ENCODE data around the gene SLC6A19. TPM values are rescaled to one million over a fixed set of nuclear protein-coding genes. Genes with fewer than 3 reads are reported as not detected.
A peak's percentile ranks its signal among the peaks of the same experiment; 100 is the strongest.

Gene SLC6A19
- total and polyA plus RNA-seq, 2 of the 13 experiments (the other 11 are each of a cell fraction or from before 2014, with no cell fraction given): 0.02 TPM; not detected in 1

DNA sequence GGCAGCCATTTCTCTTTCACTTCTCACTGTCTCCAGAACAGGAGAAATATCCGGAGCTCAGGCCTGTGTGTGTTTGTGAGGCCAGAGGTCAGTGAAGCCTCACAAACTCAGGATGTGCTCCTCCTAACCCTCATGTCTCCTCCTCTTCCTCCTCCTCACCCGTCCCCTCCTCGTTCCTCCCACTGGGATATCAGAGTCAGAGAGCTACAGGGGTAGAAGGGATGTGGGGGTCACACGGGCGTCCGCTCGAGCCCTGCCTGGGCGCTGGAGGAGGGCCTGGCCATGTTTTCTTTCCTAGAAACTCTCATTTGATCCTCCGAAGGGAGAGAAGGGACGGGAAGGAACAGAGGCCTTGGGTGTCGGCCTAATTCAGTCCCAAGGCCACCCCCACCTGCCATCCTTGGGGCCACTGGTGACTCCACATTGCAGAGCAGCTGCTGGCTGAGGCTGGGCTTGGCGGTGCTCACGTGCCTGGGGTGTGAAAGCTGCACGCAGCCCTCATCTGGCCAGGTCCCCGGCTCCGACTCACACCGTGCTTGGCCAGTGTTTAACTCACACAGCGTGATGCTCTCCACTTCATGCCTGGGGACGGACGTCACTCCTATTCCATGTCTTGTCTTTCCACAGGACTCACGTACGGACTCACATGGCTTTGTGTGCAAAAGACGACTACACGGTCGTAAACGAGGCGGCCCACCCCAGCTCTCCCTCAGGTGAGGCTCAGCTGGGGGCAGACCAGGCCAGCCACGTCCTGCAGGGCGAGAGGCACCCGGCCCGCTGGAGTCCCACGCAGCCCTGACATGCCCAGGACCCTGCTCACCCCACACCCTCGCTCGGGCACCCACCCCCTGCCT, 22.6 kb upstream of the SLC6A19 start:
- ATAC-seq (no peak), DNase-seq (ENCODE audit: low spot score) (no peak), FAIRE-seq (peak; percentile 80)
- Histone ChIP-seq H3K9ac (ENCODE audit: insufficient read depth, low read depth, low read length) (peak overlapping the region; percentile 37), H3K79me2 (ENCODE audit: insufficient read depth, low read length) (no peaks in the 10 kb centered on the region), H3K4me3 (replicated peaks in 1 of 3; ENCODE audit: insufficient read depth in 1 of 3, low read depth in 2 of 3, low read length in 3 of 3) (peak overlapping the region in 1 of 3 experiments; percentile 38; a peak in 1 of 6 replicates), H3K27ac (ENCODE audit: extremely low read length, insufficient read depth, low read length) (peak overlapping the region; percentile 48), H3K9me3 (ENCODE audit: low read length) (no peaks in the 10 kb centered on the region), H3K4me2 (ENCODE audit: low read depth, low read length) (peak overlapping the region; percentile 61), H3K27me3 (ENCODE audit: control insufficient read depth in 1 of 2, insufficient read depth in 2 of 2, low read length in 2 of 2) (no peaks in the 10 kb centered on the region; a peak in 1 of 5 replicates), H4K20me1 (ENCODE audit: insufficient read depth, low read length) (no peaks in the 10 kb centered on the region), H3K4me1 (ENCODE audit: insufficient read depth, low read length) (peaks cover 69% of the 10 kb centered on the region), H3K36me3 (replicated peaks in 1 of 2; ENCODE audit: control insufficient read depth in 1 of 2, insufficient read depth in 2 of 2, low read length in 2 of 2) (no peaks in the 10 kb centered on the region), H2AFZ (ENCODE audit: low read length) (peak overlapping the region; percentile 21)
- ChIA-PET POLR2A (interaction anchor here (0.6 to 2.6 kb wide), 5 partner anchors 17 to 428 kb away, joined by 3 to 8 read pairs (median 7); no protein-coding TSS in a partner anchor), CTCF (ENCODE audit: low intra/inter-chr PET ratio, low total read pairs) (no interaction called here)
- intact Hi-C loops (cut with micrococcal nuclease; ENCODE audit: unreplicated experiment) (no loop called here), in situ Hi-C loops (cut with HindIII; ENCODE audit: extremely low pct_ligation_motif_present, low pct_unique_long_range_greater_than_20kb) (loop anchor here (10.0 kb wide), 1 partner anchor 466 kb away; no protein-coding TSS in a partner anchor)
- 46% methylated on average over 27 of the region's 34 CpGs for WGBS (ENCODE audit: low lambda C conversion rate)
- no TSS peak for BruUV-seq (replicated peaks)
- TF ChIP-seq ZNF530 (CRISPR knock-in tag; IDR thresholded peaks at IDR 0.05; ENCODE audit: low read depth): no peak
- TF ChIP-seq, protein P1, sequence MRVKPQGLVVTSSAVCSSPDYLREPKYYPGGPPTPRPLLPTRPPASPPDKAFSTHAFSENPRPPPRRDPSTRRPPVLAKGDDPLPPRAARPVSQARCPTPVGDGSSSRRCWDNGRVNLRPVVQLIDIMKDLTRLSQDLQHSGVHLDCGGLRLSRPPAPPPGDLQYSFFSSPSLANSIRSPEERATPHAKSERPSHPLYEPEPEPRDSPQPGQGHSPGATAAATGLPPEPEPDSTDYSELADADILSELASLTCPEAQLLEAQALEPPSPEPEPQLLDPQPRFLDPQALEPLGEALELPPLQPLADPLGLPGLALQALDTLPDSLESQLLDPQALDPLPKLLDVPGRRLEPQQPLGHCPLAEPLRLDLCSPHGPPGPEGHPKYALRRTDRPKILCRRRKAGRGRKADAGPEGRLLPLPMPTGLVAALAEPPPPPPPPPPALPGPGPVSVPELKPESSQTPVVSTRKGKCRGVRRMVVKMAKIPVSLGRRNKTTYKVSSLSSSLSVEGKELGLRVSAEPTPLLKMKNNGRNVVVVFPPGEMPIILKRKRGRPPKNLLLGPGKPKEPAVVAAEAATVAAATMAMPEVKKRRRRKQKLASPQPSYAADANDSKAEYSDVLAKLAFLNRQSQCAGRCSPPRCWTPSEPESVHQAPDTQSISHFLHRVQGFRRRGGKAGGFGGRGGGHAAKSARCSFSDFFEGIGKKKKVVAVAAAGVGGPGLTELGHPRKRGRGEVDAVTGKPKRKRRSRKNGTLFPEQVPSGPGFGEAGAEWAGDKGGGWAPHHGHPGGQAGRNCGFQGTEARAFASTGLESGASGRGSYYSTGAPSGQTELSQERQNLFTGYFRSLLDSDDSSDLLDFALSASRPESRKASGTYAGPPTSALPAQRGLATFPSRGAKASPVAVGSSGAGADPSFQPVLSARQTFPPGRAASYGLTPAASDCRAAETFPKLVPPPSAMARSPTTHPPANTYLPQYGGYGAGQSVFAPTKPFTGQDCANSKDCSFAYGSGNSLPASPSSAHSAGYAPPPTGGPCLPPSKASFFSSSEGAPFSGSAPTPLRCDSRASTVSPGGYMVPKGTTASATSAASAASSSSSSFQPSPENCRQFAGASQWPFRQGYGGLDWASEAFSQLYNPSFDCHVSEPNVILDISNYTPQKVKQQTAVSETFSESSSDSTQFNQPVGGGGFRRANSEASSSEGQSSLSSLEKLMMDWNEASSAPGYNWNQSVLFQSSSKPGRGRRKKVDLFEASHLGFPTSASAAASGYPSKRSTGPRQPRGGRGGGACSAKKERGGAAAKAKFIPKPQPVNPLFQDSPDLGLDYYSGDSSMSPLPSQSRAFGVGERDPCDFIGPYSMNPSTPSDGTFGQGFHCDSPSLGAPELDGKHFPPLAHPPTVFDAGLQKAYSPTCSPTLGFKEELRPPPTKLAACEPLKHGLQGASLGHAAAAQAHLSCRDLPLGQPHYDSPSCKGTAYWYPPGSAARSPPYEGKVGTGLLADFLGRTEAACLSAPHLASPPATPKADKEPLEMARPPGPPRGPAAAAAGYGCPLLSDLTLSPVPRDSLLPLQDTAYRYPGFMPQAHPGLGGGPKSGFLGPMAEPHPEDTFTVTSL (CRISPR knock-in tag; IDR thresholded peaks at IDR 0.05; ENCODE audit: borderline replicate concordance): no peak
- TF ChIP-seq, protein P2, sequence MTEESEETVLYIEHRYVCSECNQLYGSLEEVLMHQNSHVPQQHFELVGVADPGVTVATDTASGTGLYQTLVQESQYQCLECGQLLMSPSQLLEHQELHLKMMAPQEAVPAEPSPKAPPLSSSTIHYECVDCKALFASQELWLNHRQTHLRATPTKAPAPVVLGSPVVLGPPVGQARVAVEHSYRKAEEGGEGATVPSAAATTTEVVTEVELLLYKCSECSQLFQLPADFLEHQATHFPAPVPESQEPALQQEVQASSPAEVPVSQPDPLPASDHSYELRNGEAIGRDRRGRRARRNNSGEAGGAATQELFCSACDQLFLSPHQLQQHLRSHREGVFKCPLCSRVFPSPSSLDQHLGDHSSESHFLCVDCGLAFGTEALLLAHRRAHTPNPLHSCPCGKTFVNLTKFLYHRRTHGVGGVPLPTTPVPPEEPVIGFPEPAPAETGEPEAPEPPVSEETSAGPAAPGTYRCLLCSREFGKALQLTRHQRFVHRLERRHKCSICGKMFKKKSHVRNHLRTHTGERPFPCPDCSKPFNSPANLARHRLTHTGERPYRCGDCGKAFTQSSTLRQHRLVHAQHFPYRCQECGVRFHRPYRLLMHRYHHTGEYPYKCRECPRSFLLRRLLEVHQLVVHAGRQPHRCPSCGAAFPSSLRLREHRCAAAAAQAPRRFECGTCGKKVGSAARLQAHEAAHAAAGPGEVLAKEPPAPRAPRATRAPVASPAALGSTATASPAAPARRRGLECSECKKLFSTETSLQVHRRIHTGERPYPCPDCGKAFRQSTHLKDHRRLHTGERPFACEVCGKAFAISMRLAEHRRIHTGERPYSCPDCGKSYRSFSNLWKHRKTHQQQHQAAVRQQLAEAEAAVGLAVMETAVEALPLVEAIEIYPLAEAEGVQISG (CRISPR knock-in tag; IDR thresholded peaks at IDR 0.05): peak; percentile 32; the same call in 1 of the 2 replicates
- TF ChIP-seq ZNF773 (CRISPR knock-in tag; IDR thresholded peaks at IDR 0.05; ENCODE audit: borderline replicate concordance): no peak
- peak; percentile 60; the same call in 1 of the 2 replicates for TF ChIP-seq ZSCAN9 (CRISPR knock-in tag; IDR thresholded peaks at IDR 0.05; ENCODE audit: borderline replicate concordance)
- TF ChIP-seq, protein P3, sequence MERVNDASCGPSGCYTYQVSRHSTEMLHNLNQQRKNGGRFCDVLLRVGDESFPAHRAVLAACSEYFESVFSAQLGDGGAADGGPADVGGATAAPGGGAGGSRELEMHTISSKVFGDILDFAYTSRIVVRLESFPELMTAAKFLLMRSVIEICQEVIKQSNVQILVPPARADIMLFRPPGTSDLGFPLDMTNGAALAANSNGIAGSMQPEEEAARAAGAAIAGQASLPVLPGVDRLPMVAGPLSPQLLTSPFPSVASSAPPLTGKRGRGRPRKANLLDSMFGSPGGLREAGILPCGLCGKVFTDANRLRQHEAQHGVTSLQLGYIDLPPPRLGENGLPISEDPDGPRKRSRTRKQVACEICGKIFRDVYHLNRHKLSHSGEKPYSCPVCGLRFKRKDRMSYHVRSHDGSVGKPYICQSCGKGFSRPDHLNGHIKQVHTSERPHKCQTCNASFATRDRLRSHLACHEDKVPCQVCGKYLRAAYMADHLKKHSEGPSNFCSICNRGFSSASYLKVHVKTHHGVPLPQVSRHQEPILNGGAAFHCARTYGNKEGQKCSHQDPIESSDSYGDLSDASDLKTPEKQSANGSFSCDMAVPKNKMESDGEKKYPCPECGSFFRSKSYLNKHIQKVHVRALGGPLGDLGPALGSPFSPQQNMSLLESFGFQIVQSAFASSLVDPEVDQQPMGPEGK (CRISPR knock-in tag; IDR thresholded peaks at IDR 0.05): peak; percentile 55; the same call in 1 of the 2 replicates
- 0 out of 2 replicates have a peak, but pooled peaks have one; percentile 24 for TF ChIP-seq ZNF644 (CRISPR knock-in tag; IDR thresholded peaks at IDR 0.05; ENCODE audit: low read depth)
- 0 out of 2 replicates have a peak, but pooled peaks have one; percentile 13 for TF ChIP-seq RARA (CRISPR knock-in tag; IDR thresholded peaks at IDR 0.05)
- TF ChIP-seq, protein P4, sequence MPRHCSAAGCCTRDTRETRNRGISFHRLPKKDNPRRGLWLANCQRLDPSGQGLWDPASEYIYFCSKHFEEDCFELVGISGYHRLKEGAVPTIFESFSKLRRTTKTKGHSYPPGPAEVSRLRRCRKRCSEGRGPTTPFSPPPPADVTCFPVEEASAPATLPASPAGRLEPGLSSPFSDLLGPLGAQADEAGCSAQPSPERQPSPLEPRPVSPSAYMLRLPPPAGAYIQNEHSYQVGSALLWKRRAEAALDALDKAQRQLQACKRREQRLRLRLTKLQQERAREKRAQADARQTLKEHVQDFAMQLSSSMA (CRISPR knock-in tag; IDR thresholded peaks at IDR 0.05): no peak
- TF ChIP-seq SOX13 (IDR thresholded peaks at IDR 0.05): no peak
- peak in 1 of 2 experiments; percentile 20; a peak in 1 of 4 replicates for TF ChIP-seq SOX13 (CRISPR knock-in tag; conservative IDR thresholded peaks at IDR 0.05 in 1 of 2, IDR thresholded peaks at IDR 0.05 in 1 of 2)

Measured in HepG2 (cell line).